Measurements from ENCODE around the gene COQ3.

GRCh38 chr6:99424761-99425646 is 31.0 kb upstream of the COQ3 start, which contains the start of gene PNISR:
- TF ChIP-seq CTCF (IDR thresholded peaks at IDR 0.05) (no peak), POLR2A (IDR thresholded peaks at IDR 0.05) (peak; percentile 61), EP300 (IDR thresholded peaks at IDR 0.05) (peak; percentile 38)
